GM19455 (cell line): ENCODE measurements around the gene VPS16.

Experiments used
- ATAC-seq: cut with Tn5 transposase; IDR thresholded peaks from one replicate; pipeline ENCODE4 v1.9.1; 2021; ENCODE audit not compliant: unreplicated experiment

The VPS16 gene

GRCh38 chr20:2840138-2840966, at the start of gene VPS16, which contains the start of gene PCED1A:
Gene VPS16, plus strand, starts transcription at chr20:2840745. Its CDS starts 30 bp downstream, at chr20:2840775.
Gene PCED1A, minus strand, starts transcription at chr20:2840655. Its CDS starts 743 bp downstream, at chr20:2839912.
- peak; percentile 99 for ATAC-seq

GRCh38 chr20:2793471-2793870, 47.1 kb upstream of the VPS16 start:
- ATAC-seq = no peak

GRCh38 chr20:2794202-2794748, 46.3 kb upstream of the VPS16 start:
- ATAC-seq = no peak

- ATAC-seq = no peak
Observed at GRCh38 chr20:2794866-2795447, 45.6 kb upstream of the VPS16 start.

GRCh38 chr20:2795451-2795850, 45.1 kb upstream of the VPS16 start:
- ATAC-seq = no peak

- ATAC-seq = no peak
Observed at GRCh38 chr20:2796011-2796660, 44.4 kb upstream of the VPS16 start.

- ATAC-seq = no peak
Observed at GRCh38 chr20:2797136-2797983, 43.2 kb upstream of the VPS16 start.

- no peak for ATAC-seq
Observed at GRCh38 chr20:2798095-2798805, 42.3 kb upstream of the VPS16 start.

- ATAC-seq = no peak
Observed at GRCh38 chr20:2798814-2799213, 41.7 kb upstream of the VPS16 start.

- no peak for ATAC-seq
Observed at GRCh38 chr20:2799271-2799670, 41.3 kb upstream of the VPS16 start.

- no peak for ATAC-seq
Observed at GRCh38 chr20:2799688-2800520, 40.6 kb upstream of the VPS16 start.

GRCh38 chr20:2800521-2801285, 39.8 kb upstream of the VPS16 start, which contains the start of gene CPXM1:
Gene CPXM1, minus strand, starts transcription at chr20:2800627. Its CDS starts 55 bp downstream, at chr20:2800572.
- ATAC-seq = no peak

- no peak for ATAC-seq
Observed at GRCh38 chr20:2801286-2801728, 39.2 kb upstream of the VPS16 start.

- ATAC-seq = no peak
Observed at GRCh38 chr20:2804041-2804828, 36.3 kb upstream of the VPS16 start.

- ATAC-seq = no peak
Observed at GRCh38 chr20:2804852-2805688, 35.5 kb upstream of the VPS16 start.

- ATAC-seq = no peak
Observed at GRCh38 chr20:2805689-2806350, 34.7 kb upstream of the VPS16 start.
